Loucy (cell line): Measurements from ENCODE around the gene LMNTD1.

Source experiments
- H2AFZ ChIP-seq: fragments of 200-600 bp; sonication (generic); 2 replicates; pipeline ENCODE4 v1.6.0; 2016; ENCODE audit warnings: antibody characterized with exemption, mild to moderate bottlenecking, low read length, moderate library complexity
- H3F3A ChIP-seq: fragments of 200-600 bp; 2 replicates; pipeline ENCODE4 v1.6.0; 2016; ENCODE audit warnings: antibody characterized with exemption, low read depth, mild to moderate bottlenecking
- H3K27me3 ChIP-seq: fragments of 200-600 bp; sonication (generic); 2 replicates; pipeline ENCODE4 v1.6.1; 2014; ENCODE audit warnings: low read length, mild to moderate bottlenecking; ENCODE audit not compliant: insufficient read depth, poor library complexity, severe bottlenecking
- H3K36me3 ChIP-seq: fragments of 200-600 bp; sonication (generic); 2 replicates; pipeline ENCODE4 v1.6.1; 2016; ENCODE audit warnings: low read length; ENCODE audit not compliant: insufficient read depth
- H3K4me1 ChIP-seq: fragments of 200-600 bp; sonication (generic); 2 replicates; pipeline ENCODE4 v1.5.1; 2014; ENCODE audit warnings: low read length, mild to moderate bottlenecking; ENCODE audit not compliant: insufficient read depth, poor library complexity, severe bottlenecking
- H3K4me2 ChIP-seq: fragments of 200-600 bp; sonication (generic); 2 replicates; pipeline ENCODE4 v1.6.0; 2014; ENCODE audit warnings: antibody characterized with exemption, low read length, low read depth, mild to moderate bottlenecking; ENCODE audit not compliant: poor library complexity, severe bottlenecking
- H3K4me3 ChIP-seq: fragments of 200-600 bp; sonication (generic); 2 replicates; pipeline ENCODE4 v1.5.1; 2014; ENCODE audit warnings: low read length, mild to moderate bottlenecking, mixed read lengths; ENCODE audit not compliant: poor library complexity, severe bottlenecking
- H3K79me2 ChIP-seq: fragments of 200-600 bp; sonication (generic); 2 replicates; pipeline ENCODE4 v1.6.1; 2014; ENCODE audit warnings: low read length; ENCODE audit not compliant: insufficient read depth
- H3K9ac ChIP-seq: fragments of 200-600 bp; sonication (generic); 2 replicates; pipeline ENCODE4 v1.6.0; 2014; ENCODE audit warnings: mild to moderate bottlenecking, low read depth, low read length, moderate library complexity; ENCODE audit not compliant: poor library complexity, severe bottlenecking
- H3K9me2 ChIP-seq: fragments of 200-600 bp; sonication (generic); replicated peaks from 2 replicates; pipeline ENCODE4 v1.6.1; 2016; ENCODE audit warnings: low read depth, low read length, mixed read lengths
- H3K9me3 ChIP-seq: fragments of 200-600 bp; sonication (generic); 2 replicates; pipeline ENCODE4 v1.6.1; 2014; ENCODE audit warnings: mild to moderate bottlenecking, antibody characterized with exemption, low read length, low read depth; ENCODE audit not compliant: insufficient read depth
- H4K20me1 ChIP-seq: fragments of 200-600 bp; sonication (generic); 2 replicates; pipeline ENCODE4 v1.6.0; 2014; ENCODE audit warnings: antibody characterized with exemption, low read length, mild to moderate bottlenecking; ENCODE audit not compliant: insufficient read depth, poor library complexity, severe bottlenecking
- CTCF ChIP-seq: fragments of 200-600 bp; sonication (generic); conservative IDR thresholded peaks from 2 replicates; pipeline ENCODE4 v1.5.1; 2014; ENCODE audit warnings: mild to moderate bottlenecking, antibody characterized with exemption, low read length
- EZH2phosphoT487 ChIP-seq: fragments of 200-600 bp; IDR thresholded peaks from 2 replicates; pipeline ENCODE4 v1.6.1; 2018; ENCODE audit warnings: antibody characterized with exemption, mild to moderate bottlenecking, moderate library complexity, borderline replicate concordance

The LMNTD1 gene

GRCh38 chr12:25497021-25497420 is 56.1 kb downstream of the LMNTD1 start:
- no peak overlapping the region for H3K9ac ChIP-seq
- peaks cover 4% of the 10 kb centered on the region; the same call in 1 of the 2 replicates for H3K9me3 ChIP-seq
- no peaks in the 10 kb centered on the region for H3K79me2 ChIP-seq
- no peaks in the 10 kb centered on the region for H3K36me3 ChIP-seq
- H3K4me3 ChIP-seq: no peak overlapping the region
- no peaks in the 10 kb centered on the region for H3K9me2 ChIP-seq
- peaks cover 19% of the 10 kb centered on the region for H3K4me1 ChIP-seq
- TF ChIP-seq EZH2phosphoT487 (no peak), CTCF (no peak)
- no peaks in the 10 kb centered on the region for H3K27me3 ChIP-seq
- no peak overlapping the region for H2AFZ ChIP-seq
- no peak overlapping the region for H3K4me2 ChIP-seq
- H4K20me1 ChIP-seq: no peaks in the 10 kb centered on the region
- no peaks in the 10 kb centered on the region for H3F3A ChIP-seq

- Histone ChIP-seq H3K9ac (no peak overlapping the region), H4K20me1 (no peaks in the 10 kb centered on the region), H3K4me3 (no peak overlapping the region), H3K4me2 (peak overlapping the region; percentile 24), H3K36me3 (no peaks in the 10 kb centered on the region), H3K27me3 (no peaks in the 10 kb centered on the region), H3K9me3 (peaks cover 4% of the 10 kb centered on the region; the same call in 1 of the 2 replicates), H3F3A (no peaks in the 10 kb centered on the region), H3K9me2 (no peaks in the 10 kb centered on the region), H3K79me2 (no peaks in the 10 kb centered on the region), H2AFZ (no peak overlapping the region), H3K4me1 (peaks cover 19% of the 10 kb centered on the region)
- no peak for TF ChIP-seq EZH2phosphoT487
- TF ChIP-seq CTCF: no peak
Measured at GRCh38 chr12:25496098-25496587, 56.9 kb downstream of the LMNTD1 start.

GRCh38 chr12:25495331-25496097 is 57.6 kb downstream of the LMNTD1 start:
- no peaks in the 10 kb centered on the region for H3K79me2 ChIP-seq
- TF ChIP-seq EZH2phosphoT487 (no peak), CTCF (no peak)
- no peaks in the 10 kb centered on the region for H4K20me1 ChIP-seq
- H3K9me2 ChIP-seq: no peaks in the 10 kb centered on the region
- no peaks in the 10 kb centered on the region for H3F3A ChIP-seq
- H3K4me3 ChIP-seq: no peak overlapping the region
- H3K9me3 ChIP-seq: peaks cover 4% of the 10 kb centered on the region; the same call in 1 of the 2 replicates
- H3K4me1 ChIP-seq: peaks cover 19% of the 10 kb centered on the region
- no peak overlapping the region for H2AFZ ChIP-seq
- no peaks in the 10 kb centered on the region for H3K36me3 ChIP-seq
- H3K27me3 ChIP-seq: no peaks in the 10 kb centered on the region
- no peak overlapping the region for H3K9ac ChIP-seq
- peak overlapping the region; percentile 24 for H3K4me2 ChIP-seq
